Measurements from ENCODE around the gene C16orf96. TPM values are rescaled to one million over a fixed set of nuclear protein-coding genes. Genes with fewer than 3 reads are reported as not detected.
A peak's percentile ranks its signal among the peaks of the same experiment; 100 is the strongest.

The C16orf96 gene
- total and polyA plus RNA-seq, 2 of the 8 experiments (the other 6 are each of a cell fraction or from before 2014, with no cell fraction given) = 1.0 to 1.3 TPM

DNA sequence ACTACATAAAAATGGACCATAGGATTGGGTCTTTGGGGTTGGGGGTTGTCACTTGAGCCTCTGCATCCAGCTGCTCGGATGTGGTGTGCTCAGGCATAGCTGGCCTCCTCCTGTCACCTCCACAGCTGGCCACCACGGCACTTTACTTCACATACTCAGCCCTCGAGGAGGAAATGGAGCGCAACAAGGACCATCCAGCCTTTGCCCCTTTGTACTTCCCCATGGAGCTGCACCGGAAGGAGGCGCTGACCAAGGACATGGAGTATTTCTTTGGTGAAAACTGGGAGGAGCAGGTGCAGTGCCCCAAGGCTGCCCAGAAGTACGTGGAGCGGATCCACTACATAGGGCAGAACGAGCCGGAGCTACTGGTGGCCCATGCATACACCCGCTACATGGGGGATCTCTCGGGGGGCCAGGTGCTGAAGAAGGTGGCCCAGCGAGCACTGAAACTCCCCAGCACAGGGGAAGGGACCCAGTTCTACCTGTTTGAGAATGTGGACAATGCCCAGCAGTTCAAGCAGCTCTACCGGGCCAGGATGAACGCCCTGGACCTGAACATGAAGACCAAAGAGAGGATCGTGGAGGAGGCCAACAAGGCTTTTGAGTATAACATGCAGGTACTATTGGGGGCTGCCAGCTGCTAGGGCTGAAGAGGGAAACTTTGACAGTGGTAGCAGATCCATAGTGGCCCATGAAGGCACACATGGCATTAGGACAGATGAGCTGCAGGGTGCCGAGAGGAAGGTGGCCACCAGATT lies 48.4 kb upstream of the C16orf96 start:
- DNase-seq (ENCODE audit: low read depth in 1 of 2, low spot score in 2 of 2) = no peak
- Histone ChIP-seq H3K23ac (ENCODE audit: insufficient read length) (no peak overlapping the region), H3K27me3 (replicated peaks in 1 of 4; ENCODE audit: control insufficient read depth in 3 of 4, extremely low read depth in 1 of 4, insufficient read depth in 3 of 4, low read length in 3 of 4) (no peaks in the 10 kb centered on the region), H3K4me3 (ENCODE audit: extremely low read depth in 1 of 4, insufficient read depth in 2 of 4, low read depth in 3 of 4, low read length in 4 of 4) (no peak overlapping the region), H3K27ac (ENCODE audit: low read depth, low read length) (no peak overlapping the region), H3K56ac (replicated peaks; ENCODE audit: insufficient read length, low read depth, low read length) (no peak overlapping the region), H3K18ac (ENCODE audit: extremely low read depth, low read length) (no peak overlapping the region), H3K23me2 (ENCODE audit: low read depth, low read length) (no peaks in the 10 kb centered on the region), H3K14ac (ENCODE audit: insufficient read length) (no peak overlapping the region), H3K4me1 (replicated peaks in 1 of 4; ENCODE audit: control insufficient read depth in 3 of 4, insufficient read depth in 4 of 4, low read length in 3 of 4) (peaks cover 0 to 2% (median 0%) of the 10 kb centered on the region in 4 experiments; a peak in 2 of 7 replicates), H2BK5ac (ENCODE audit: low read depth, low read length) (no peak overlapping the region), H3K9ac (replicated peaks in 1 of 4; ENCODE audit: extremely low read depth in 1 of 4, low read depth in 3 of 4, low read length in 3 of 4) (no peak overlapping the region), H4K8ac (ENCODE audit: extremely low read depth, insufficient read depth, low read length) (peak overlapping the region; percentile 48; the same call in 1 of the 2 replicates), H4K5ac (ENCODE audit: insufficient read length, low read depth, low read length) (no peak overlapping the region), H4K91ac (replicated peaks; ENCODE audit: insufficient read length, low read length) (no peak overlapping the region), H3K36me3 (ENCODE audit: control insufficient read depth in 2 of 4, insufficient read depth in 4 of 4, low read length in 3 of 4) (peaks cover 10 to 18% (median 14%) of the 10 kb centered on the region in 4 experiments; a peak in 6 of 8 replicates), H2BK20ac (ENCODE audit: low read length) (no peak overlapping the region), H3K4me2 (ENCODE audit: insufficient read depth in 1 of 2, low read depth in 2 of 2, low read length in 2 of 2) (no peak overlapping the region), H3K79me2 (ENCODE audit: control insufficient read depth in 1 of 2, insufficient read depth in 2 of 2, low read length in 2 of 2) (no peaks in the 10 kb centered on the region), H3K9me3 (ENCODE audit: insufficient read depth in 2 of 2, low read depth in 1 of 2, low read length in 1 of 2) (no peaks in the 10 kb centered on the region), H2BK120ac (replicated peaks; ENCODE audit: low read depth, low read length) (no peak overlapping the region), H2BK15ac (ENCODE audit: low read length) (no peak overlapping the region), H4K20me1 (replicated peaks in 1 of 2; ENCODE audit: control insufficient read depth in 1 of 2, insufficient read depth in 2 of 2, low read length in 2 of 2) (peaks cover 2 to 11% of the 10 kb centered on the region in 2 experiments), H2AFZ (ENCODE audit: low read length) (no peak overlapping the region), H2AK5ac (ENCODE audit: low read depth, low read length) (no peak overlapping the region), H3K79me1 (ENCODE audit: low read depth, low read length) (no peaks in the 10 kb centered on the region; the same call in 1 of the 2 replicates), H3K4ac (replicated peaks; ENCODE audit: insufficient read length, low read depth, low read length) (no peak overlapping the region), H2BK12ac (ENCODE audit: low read depth, low read length) (no peak overlapping the region)
- WGBS, 2 experiments (ENCODE audit: extremely low coverage in 1 of 2, insufficient coverage in 1 of 2, insufficient read length in 1 of 2, insufficient replicate concordance in 2 of 2, low coverage in 1 of 2, low lambda C conversion rate in 2 of 2, missing lambda C conversion rate in 1 of 2) = 90% methylated on average over 17 of the region's 17 CpGs; no CpG with 5 or more reads in 1 of the 2 experiments
- ChIA-PET CTCF (ENCODE audit: partially characterized antibody) (interaction anchor here (0.6 to 35.4 kb wide), 26 partner anchors 8 to 210 kb away, joined by 3 to 968 read pairs (median 8); partner anchors contain the start of genes C16orf96, CDIP1, HMOX2 and MGRN1), POLR2A (ENCODE audit: partially characterized antibody) (interaction anchor here (0.9 to 3.0 kb wide), 8 partner anchors 14 to 186 kb away, joined by 3 to 14 read pairs (median 3); partner anchors contain the start of genes NUDT16L1 and UBALD1)
- FAIRE-seq = no peak
- TF ChIP-seq TBP (IDR thresholded peaks at IDR 0.05; ENCODE audit: low read depth, low read length) (no peak), SP2 (IDR thresholded peaks at IDR 0.05; ENCODE audit: low read length) (no peak), ZNF274 (IDR thresholded peaks at IDR 0.05; ENCODE audit: borderline replicate concordance, extremely low read depth, low read length) (no peak), JUND (IDR thresholded peaks at IDR 0.05; ENCODE audit: low read length) (no peak), HDAC6 (IDR thresholded peaks at IDR 0.05; ENCODE audit: low read depth, low read length) (no peak), BCL11A (IDR thresholded peaks at IDR 0.05; ENCODE audit: low read depth in 2 of 2, low read length in 2 of 2) (no peak), POLR2AphosphoS5 (IDR thresholded peaks at IDR 0.05; ENCODE audit: low read depth, low read length) (no peak), MAFK (IDR thresholded peaks at IDR 0.05; ENCODE audit: low read depth, low read length) (no peak), CHD2 (IDR thresholded peaks at IDR 0.05; ENCODE audit: low read length) (no peak), KDM5A (IDR thresholded peaks at IDR 0.05; ENCODE audit: low read length) (no peak), YY1 (IDR thresholded peaks at IDR 0.05; ENCODE audit: low read depth, low read length) (no peak), ATF2 (IDR thresholded peaks at IDR 0.05; ENCODE audit: low read length) (no peak)

All from H1 (cell line).